ENCODE results near the gene AFDN.

Gene AFDN

GRCh38 chr6:167787896-167788562 lies 38.7 kb upstream of the AFDN start:
- H2AFZ ChIP-seq (ENCODE audit: low read length) = no peak overlapping the region
- H3K4me2 ChIP-seq (ENCODE audit: low read depth, low read length) = no peak overlapping the region
- no peaks in the 10 kb centered on the region for H3K36me3 ChIP-seq (replicated peaks; ENCODE audit: insufficient read depth, low read length)
- no peak overlapping the region for H3K9ac ChIP-seq (ENCODE audit: low read length)
- no peaks in the 10 kb centered on the region for H4K20me1 ChIP-seq (ENCODE audit: insufficient read depth, low read length)
- no peaks in the 10 kb centered on the region for H3F3A ChIP-seq (ENCODE audit: insufficient read depth, low read length)
- H3K9me3 ChIP-seq (replicated peaks; ENCODE audit: insufficient read depth, low read length) = no peaks in the 10 kb centered on the region
- H3K4me1 ChIP-seq (ENCODE audit: low read length) = no peaks in the 10 kb centered on the region
- DNase-seq = no peak
- no peaks in the 10 kb centered on the region for H3K27me3 ChIP-seq (replicated peaks; ENCODE audit: insufficient read depth, low read length)
- H3K79me2 ChIP-seq (ENCODE audit: low read length) = no peaks in the 10 kb centered on the region
- H3K9me2 ChIP-seq (replicated peaks; ENCODE audit: insufficient read depth, low read length) = no peaks in the 10 kb centered on the region
- TF ChIP-seq EZH2phosphoT487 (IDR thresholded peaks at IDR 0.05; ENCODE audit: low read length) (no peak), EZH2 (optimal IDR thresholded peaks at IDR 0.05; ENCODE audit: low read depth, low read length) (no peak), CTCF (IDR thresholded peaks at IDR 0.05; ENCODE audit: low read length) (no peak)
- no peak overlapping the region for H3K4me3 ChIP-seq (ENCODE audit: low read length)
- H3K27ac ChIP-seq (ENCODE audit: low read length) = no peak overlapping the region

- Histone ChIP-seq H3K4me2 (ENCODE audit: low read depth, low read length) (no peak overlapping the region), H3F3A (ENCODE audit: insufficient read depth, low read length) (no peaks in the 10 kb centered on the region), H3K9me3 (replicated peaks; ENCODE audit: insufficient read depth, low read length) (no peaks in the 10 kb centered on the region), H3K27ac (ENCODE audit: low read length) (no peak overlapping the region), H3K79me2 (ENCODE audit: low read length) (no peaks in the 10 kb centered on the region), H3K36me3 (replicated peaks; ENCODE audit: insufficient read depth, low read length) (no peaks in the 10 kb centered on the region), H3K9ac (ENCODE audit: low read length) (no peak overlapping the region), H3K27me3 (replicated peaks; ENCODE audit: insufficient read depth, low read length) (no peaks in the 10 kb centered on the region), H3K9me2 (replicated peaks; ENCODE audit: insufficient read depth, low read length) (no peaks in the 10 kb centered on the region), H3K4me1 (ENCODE audit: low read length) (no peaks in the 10 kb centered on the region), H2AFZ (ENCODE audit: low read length) (no peak overlapping the region), H3K4me3 (ENCODE audit: low read length) (no peak overlapping the region), H4K20me1 (ENCODE audit: insufficient read depth, low read length) (no peaks in the 10 kb centered on the region)
- no peak for TF ChIP-seq EZH2 (optimal IDR thresholded peaks at IDR 0.05; ENCODE audit: low read depth, low read length)
- no peak for TF ChIP-seq CTCF (IDR thresholded peaks at IDR 0.05; ENCODE audit: low read length)
- TF ChIP-seq EZH2phosphoT487 (IDR thresholded peaks at IDR 0.05; ENCODE audit: low read length) = no peak
- no peak for DNase-seq
These were observed 38.2 kb upstream of the AFDN start for GRCh38 chr6:167788563-167788903.

- Histone ChIP-seq H3K9me2 (replicated peaks; ENCODE audit: insufficient read depth, low read length) (no peaks in the 10 kb centered on the region), H3K36me3 (replicated peaks; ENCODE audit: insufficient read depth, low read length) (no peaks in the 10 kb centered on the region), H2AFZ (ENCODE audit: low read length) (no peak overlapping the region), H3K27me3 (replicated peaks; ENCODE audit: insufficient read depth, low read length) (no peaks in the 10 kb centered on the region), H3K9ac (ENCODE audit: low read length) (no peak overlapping the region), H3K27ac (ENCODE audit: low read length) (no peak overlapping the region), H3K79me2 (ENCODE audit: low read length) (no peaks in the 10 kb centered on the region), H4K20me1 (ENCODE audit: insufficient read depth, low read length) (no peaks in the 10 kb centered on the region), H3K9me3 (replicated peaks; ENCODE audit: insufficient read depth, low read length) (no peaks in the 10 kb centered on the region), H3K4me2 (ENCODE audit: low read depth, low read length) (no peak overlapping the region), H3K4me3 (ENCODE audit: low read length) (no peak overlapping the region), H3F3A (ENCODE audit: insufficient read depth, low read length) (no peaks in the 10 kb centered on the region), H3K4me1 (ENCODE audit: low read length) (no peaks in the 10 kb centered on the region)
- no peak for DNase-seq
- TF ChIP-seq EZH2phosphoT487 (IDR thresholded peaks at IDR 0.05; ENCODE audit: low read length) (no peak), CTCF (IDR thresholded peaks at IDR 0.05; ENCODE audit: low read length) (no peak), EZH2 (optimal IDR thresholded peaks at IDR 0.05; ENCODE audit: low read depth, low read length) (no peak)
These were observed 37.4 kb upstream of the AFDN start for GRCh38 chr6:167789358-167789757.

All from MM.1S (cell line).